ENCODE measurements around the gene F7.
"Not testable (repeated sequence)": the region's sequence is repeated elsewhere in the genome, so short reads cannot be mapped to it uniquely, and the experiment has no call there.

The F7 gene

GRCh38 chr13:113153810-113154748, 48.5 kb downstream of the F7 start:
- DNase-seq (ENCODE audit: low read depth): peak; percentile 52

GRCh38 chr13:113155201-113155600, 49.6 kb downstream of the F7 start:
- no peak for DNase-seq (ENCODE audit: low read depth)

- no peak for DNase-seq (ENCODE audit: low read depth)
Measured at GRCh38 chr13:113155982-113156655, 50.5 kb downstream of the F7 start.

- DNase-seq (ENCODE audit: low read depth): no peak
Measured at GRCh38 chr13:113157206-113157928, 51.8 kb downstream of the F7 start.

GRCh38 chr13:113157929-113158747, 52.5 kb downstream of the F7 start, which contains the start of gene PROZ:
PROZ (plus strand) TSS chr13:113158648; CDS start chr13:113158661, 13 bp downstream.
- no peak for DNase-seq (ENCODE audit: low read depth)

GRCh38 chr13:113158946-113159345, 53.4 kb downstream of the F7 start:
- DNase-seq (ENCODE audit: low read depth): no peak

- no peak for DNase-seq (ENCODE audit: low read depth)
Measured at GRCh38 chr13:113159701-113160100, 54.1 kb downstream of the F7 start.

- DNase-seq (ENCODE audit: low read depth): no peak
Measured at GRCh38 chr13:113160983-113161382, 55.4 kb downstream of the F7 start.

- DNase-seq (ENCODE audit: low read depth): no peak
Measured at GRCh38 chr13:113161433-113161832, 55.8 kb downstream of the F7 start.

GRCh38 chr13:113161975-113162374, 56.4 kb downstream of the F7 start:
- not testable (repeated sequence) for DNase-seq (ENCODE audit: low read depth)

- no peak for DNase-seq (ENCODE audit: low read depth)
Measured at GRCh38 chr13:113162783-113163685, 57.4 kb downstream of the F7 start.

GRCh38 chr13:113164492-113164891, 58.9 kb downstream of the F7 start:
- no peak for DNase-seq (ENCODE audit: low read depth)

- DNase-seq (ENCODE audit: low read depth): no peak
Measured at GRCh38 chr13:113166266-113166665, 60.7 kb downstream of the F7 start.

GRCh38 chr13:113166681-113167080, 61.1 kb downstream of the F7 start:
- no peak for DNase-seq (ENCODE audit: low read depth)

GRCh38 chr13:113167155-113167554, 61.6 kb downstream of the F7 start:
- no peak for DNase-seq (ENCODE audit: low read depth)

- no peak for DNase-seq (ENCODE audit: low read depth)
Measured at GRCh38 chr13:113167575-113167974, 62.0 kb downstream of the F7 start.

- DNase-seq (ENCODE audit: low read depth): no peak
Measured at GRCh38 chr13:113168211-113168610, 62.6 kb downstream of the F7 start.

GRCh38 chr13:113169277-113170272, 64.0 kb downstream of the F7 start:
- no peak for DNase-seq (ENCODE audit: low read depth)

Data from activated gamma-delta T cell treated with anti-CD3 and anti-CD28 coated beads, Interleukin-2, amount 50 U/mL, for 16 hours (primary cell).